Neural crest cell (in vitro differentiated cells): ENCODE measurements around the gene UBC. TPM values are rescaled to one million over a fixed set of nuclear protein-coding genes. Genes with fewer than 3 reads are reported as not detected.

ENCODE experiments used
- DNase-seq: peaks from one replicate; pipeline ENCODE4 v3.0.0; 2021; ENCODE audit warnings: low read depth, mixed read lengths, low spot score
- H3K27ac Mint-ChIP-seq: one replicate; pipeline ENCODE4 v1.8.0; 2021; ENCODE audit warnings: mild to moderate bottlenecking, mixed read lengths; ENCODE audit not compliant: unreplicated experiment
- H3K27me3 Mint-ChIP-seq: 2 replicates; pipeline ENCODE4 v1.8.0; 2021; ENCODE audit warnings: low read depth, mild to moderate bottlenecking, mixed read lengths
- H3K36me3 Mint-ChIP-seq: 2 replicates; pipeline ENCODE4 v1.8.0; 2021; ENCODE audit warnings: low read depth, mild to moderate bottlenecking, mixed read lengths
- H3K4me1 Mint-ChIP-seq: 2 replicates; pipeline ENCODE4 v1.8.0; 2021; ENCODE audit warnings: mixed read lengths
- H3K4me3 Mint-ChIP-seq: one replicate; pipeline ENCODE4 v1.8.0; 2021; ENCODE audit warnings: mild to moderate bottlenecking, mixed read lengths
- H3K9me3 Mint-ChIP-seq: 2 replicates; pipeline ENCODE4 v1.8.0; 2021; ENCODE audit warnings: mixed read lengths
- CTCF ChIP-seq: fragments of 200-600 bp; sonication (generic); conservative IDR thresholded peaks from 2 replicates; pipeline ENCODE4 v1.5.0; 2021; ENCODE audit warnings: antibody characterized with exemption, mild to moderate bottlenecking
- total RNA-seq: library from RNA; stranded (reverse); gene quantifications from 2 replicates; pipeline ENCODE4 v1.2.1, GENCODE V29; 2021

UBC gene
- total RNA-seq, 1 donor from 2014 or later: 687 TPM

- no peak for DNase-seq
- H3K27me3 Mint-ChIP-seq: peaks cover 28% of the 10 kb centered on the region
- H3K36me3 Mint-ChIP-seq: peaks cover 16% of the 10 kb centered on the region
- H3K9me3 Mint-ChIP-seq: no peaks in the 10 kb centered on the region
- TF ChIP-seq CTCF: no peak
- H3K27ac Mint-ChIP-seq: peak overlapping the region; percentile 97
- H3K4me3 Mint-ChIP-seq: peak overlapping the region; percentile 86
- peaks cover 84% of the 10 kb centered on the region for H3K4me1 Mint-ChIP-seq
Observed at GRCh38 chr12:124917841-124918621, 3.6 kb upstream of the UBC start.

GRCh38 chr12:124917135-124917840 lies 2.8 kb upstream of the UBC start:
- Mint-ChIP-seq H3K27ac (peak overlapping the region; percentile 97), H3K4me3 (peak overlapping the region; percentile 86), H3K9me3 (no peaks in the 10 kb centered on the region), H3K4me1 (peaks cover 85% of the 10 kb centered on the region), H3K36me3 (peaks cover 23% of the 10 kb centered on the region), H3K27me3 (peaks cover 26% of the 10 kb centered on the region)
- DNase-seq: peak; percentile 78
- no peak for TF ChIP-seq CTCF

DNA sequence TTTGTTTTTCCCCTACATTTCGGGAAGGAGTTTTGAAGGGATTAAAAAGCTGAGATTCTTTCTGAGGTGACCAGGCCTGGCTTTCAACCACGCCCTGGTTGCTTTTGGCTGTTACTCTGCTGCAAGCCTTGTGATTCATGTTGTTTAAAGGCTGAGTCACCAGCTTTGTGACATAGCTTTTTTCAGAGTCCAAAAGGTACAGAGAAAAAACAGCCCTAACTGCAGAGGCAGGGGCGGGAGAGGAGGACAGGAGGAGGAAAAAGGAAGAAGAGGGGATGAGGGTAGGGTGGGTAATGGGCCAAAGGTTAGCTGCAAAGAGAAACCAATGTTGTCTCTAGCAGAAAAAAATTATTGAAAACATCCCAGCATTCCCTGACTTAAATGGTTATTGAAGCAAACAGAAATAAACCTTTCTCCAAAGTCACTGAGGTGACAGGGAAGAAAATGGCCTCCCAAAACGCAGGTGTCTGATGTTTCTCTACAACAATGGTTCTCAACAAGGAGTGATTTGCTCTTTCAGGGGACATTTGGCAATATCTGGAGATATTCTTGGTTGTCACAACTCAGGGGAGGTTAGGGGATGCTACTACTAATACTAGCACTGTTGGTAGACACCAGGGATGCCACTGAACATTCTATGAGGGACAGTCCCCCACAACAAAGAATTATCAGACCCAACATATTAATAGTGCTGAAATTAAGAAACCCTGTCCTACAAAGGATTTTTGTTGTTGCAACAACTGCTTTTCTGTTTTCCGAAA lies 2.1 kb upstream of the UBC start:
- Mint-ChIP-seq H3K36me3 (peaks cover 23% of the 10 kb centered on the region), H3K4me1 (peaks cover 82% of the 10 kb centered on the region), H3K4me3 (peak overlapping the region; percentile 86), H3K9me3 (no peaks in the 10 kb centered on the region), H3K27me3 (peaks cover 22% of the 10 kb centered on the region), H3K27ac (peak overlapping the region; percentile 97)
- no peak for TF ChIP-seq CTCF
- no peak for DNase-seq

- H3K4me3 Mint-ChIP-seq: peak overlapping the region; percentile 86
- H3K4me1 Mint-ChIP-seq: peaks cover 82% of the 10 kb centered on the region
- TF ChIP-seq CTCF: no peak
- no peaks in the 10 kb centered on the region for H3K9me3 Mint-ChIP-seq
- peaks cover 31% of the 10 kb centered on the region for H3K36me3 Mint-ChIP-seq
- peaks cover 16% of the 10 kb centered on the region for H3K27me3 Mint-ChIP-seq
- peak overlapping the region; percentile 97 for H3K27ac Mint-ChIP-seq
- DNase-seq: no peak
Observed at GRCh38 chr12:124915239-124916236, 1.1 kb upstream of the UBC start.
